Left lobe of liver (tissue), 2 donors: Measurements from ENCODE around the gene MLXIPL. TPM values are rescaled to one million over a fixed set of nuclear protein-coding genes. Genes with fewer than 3 reads are reported as not detected.
A peak's percentile ranks its signal among the peaks of the same experiment; 100 is the strongest.
"Not testable (repeated sequence)": the region's sequence is repeated elsewhere in the genome, so short reads cannot be mapped to it uniquely, and the experiment has no call there.

ENCODE experiments used
- ATAC-seq: fragments of 200-7000 bp; cut with Tn5 transposase; one replicate; pipeline ENCODE4 v1.9.1; 2020; ENCODE audit warnings: mild to moderate bottlenecking, moderate library complexity
- DNase-seq: peaks from one replicate; pipeline ENCODE4 v3.0.0-alpha.2; 2020; ENCODE audit warnings: low spot score
- total RNA-seq: library from RNA; stranded (reverse); gene quantifications from one replicate; pipeline ENCODE4 v1.2.1, GENCODE V29; 2021
- donor health status: DM: no; HTN: no; CAD: no; lungs with moderate emphysema.
- donor health status: DM: no; HTN: yes; CAD: no.

Gene MLXIPL
- total RNA-seq, 1 donor from 2014 or later, result 457 TPM

DNA sequence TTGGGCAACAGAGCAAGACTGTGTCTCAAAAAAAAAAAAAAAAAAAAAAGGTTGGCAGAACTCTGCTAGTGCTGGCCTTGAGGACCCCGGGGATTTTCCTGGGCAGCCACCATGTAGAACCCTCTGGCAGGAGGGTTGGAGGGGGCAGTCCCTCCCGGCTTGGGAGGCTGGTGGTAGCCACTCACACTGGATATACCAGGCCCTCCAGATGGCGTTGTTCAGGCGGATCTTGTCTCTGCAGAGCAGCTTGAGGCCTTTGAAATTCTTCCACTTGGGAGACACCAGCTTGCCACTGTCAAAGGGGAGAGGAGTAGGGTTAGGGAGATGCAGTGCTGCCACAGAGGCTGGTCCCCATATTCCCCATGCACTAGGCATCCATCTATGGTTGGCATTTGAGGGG, 8.4 kb downstream of the MLXIPL start:
- ATAC-seq (no peak), DNase-seq (no peak)

DNA sequence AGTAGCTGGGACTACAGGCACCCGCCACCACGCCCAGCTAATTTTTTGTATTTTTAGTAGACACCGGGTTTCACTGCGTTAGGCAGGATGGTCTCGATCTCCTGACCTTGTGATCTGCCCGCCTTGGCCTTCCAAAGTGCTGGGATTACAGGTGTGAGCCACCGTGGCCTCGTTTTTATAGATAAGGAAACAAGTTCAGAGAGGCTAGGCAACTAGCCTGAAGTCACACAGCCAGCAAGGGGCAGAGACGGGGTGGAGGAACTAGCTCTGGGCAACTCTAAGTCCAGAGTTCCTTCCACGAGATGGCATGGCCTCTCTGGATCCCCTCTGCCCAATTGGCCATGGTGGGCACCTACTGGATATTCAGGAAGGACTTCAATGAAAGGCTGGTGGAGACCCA, 9.4 kb downstream of the MLXIPL start:
- not testable (repeated sequence) for ATAC-seq

DNA sequence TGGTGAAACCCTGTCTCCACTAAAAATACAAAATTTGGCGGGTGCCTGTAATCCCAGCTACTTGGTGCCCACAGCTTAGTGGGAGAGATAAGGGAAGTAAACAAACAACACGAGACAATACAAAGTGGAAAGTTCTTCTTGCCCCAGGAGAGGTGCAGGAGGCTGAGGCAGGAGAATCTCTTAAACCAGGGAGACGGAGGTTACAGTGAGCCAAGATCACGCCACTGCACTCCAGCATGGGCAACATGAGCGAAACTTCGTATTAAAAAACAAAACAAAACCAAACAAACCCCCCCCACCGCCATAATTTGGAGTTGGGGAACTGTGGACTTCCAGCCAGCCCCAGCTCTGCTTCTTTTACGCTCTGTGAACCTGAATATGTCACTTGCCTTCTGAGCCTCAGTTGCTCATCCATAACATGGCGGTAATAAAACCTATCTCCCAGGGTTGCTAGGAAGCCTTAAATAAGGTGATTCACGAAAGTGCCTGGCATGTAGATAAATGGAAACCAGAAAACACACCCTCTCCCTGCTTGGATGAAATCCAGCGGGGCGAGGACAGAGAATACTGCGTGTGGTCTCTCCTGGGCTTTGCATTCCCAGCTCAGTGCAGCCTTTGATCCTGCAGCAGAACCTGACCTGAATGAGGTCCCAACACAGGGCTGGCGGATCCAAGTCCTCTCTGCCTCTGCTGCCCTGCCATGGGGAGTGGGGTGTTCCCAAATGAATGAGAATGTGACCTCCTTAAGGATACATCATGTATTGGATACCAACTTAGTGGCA, 10.2 kb downstream of the MLXIPL start:
- DNase-seq (peak; percentile 69), ATAC-seq (peak; percentile 55)

More for the DNA sequence above, 9.4 kb downstream of the MLXIPL start:
- not testable (repeated sequence) for DNase-seq

DNA sequence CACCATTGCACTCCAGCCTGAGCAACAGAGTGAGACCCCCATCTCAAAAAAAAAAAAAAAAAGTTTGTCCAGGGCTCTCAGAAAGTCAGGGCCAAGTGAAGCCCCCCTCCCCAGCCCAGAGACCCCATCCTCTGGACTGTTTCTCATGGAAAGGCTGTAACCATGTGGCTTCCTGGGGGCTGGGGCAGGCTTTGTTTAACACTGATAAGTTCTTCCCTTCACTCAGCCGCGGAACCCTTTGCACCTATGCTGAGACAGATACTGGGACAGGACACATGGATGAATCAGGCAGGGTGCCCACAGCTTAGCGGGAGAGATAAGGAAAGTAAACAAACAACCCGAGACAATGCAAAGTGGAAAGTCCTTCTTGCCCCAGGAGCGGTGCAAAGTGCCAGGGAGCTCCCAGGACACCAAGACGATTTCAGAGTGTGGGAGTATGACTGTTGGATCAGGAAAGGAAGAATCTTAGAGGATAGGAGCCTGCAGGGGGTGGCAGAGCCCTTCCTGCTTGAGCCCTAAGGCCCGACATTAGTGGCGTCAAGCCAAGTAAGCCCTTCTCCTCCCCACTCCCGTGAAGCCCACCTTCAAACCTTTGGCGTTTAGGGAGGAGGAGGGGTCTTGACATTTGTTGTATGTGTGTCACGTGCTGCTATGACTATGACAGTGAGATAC, 11.6 kb downstream of the MLXIPL start:
- peak; percentile 96 for DNase-seq
- peak; percentile 69 for ATAC-seq

DNA sequence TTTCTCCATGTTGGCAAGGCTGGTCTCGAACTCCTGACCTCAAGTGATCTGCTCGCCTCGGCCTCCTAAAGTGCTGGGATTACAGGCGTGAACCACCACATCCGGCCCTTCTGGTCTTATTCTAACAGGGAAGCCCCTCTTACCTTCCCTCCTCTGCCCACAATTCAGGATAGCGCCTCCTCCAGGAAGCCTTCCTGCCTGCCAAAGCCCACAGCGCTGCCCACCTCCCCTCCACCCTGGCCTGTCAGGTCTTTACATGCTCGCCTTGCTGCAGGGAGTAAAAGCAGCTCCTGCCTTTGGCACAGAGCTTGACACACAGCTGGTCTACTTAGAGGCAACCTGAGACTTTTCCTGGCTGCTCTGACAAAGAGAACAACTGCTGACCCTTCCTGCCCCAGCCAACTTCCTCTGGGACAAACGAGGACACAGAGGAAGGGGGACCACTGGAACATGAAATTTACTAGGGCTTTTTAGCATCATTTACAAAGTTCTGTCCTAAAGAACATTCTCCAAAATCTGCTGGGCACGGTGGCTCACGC, 13.2 kb downstream of the MLXIPL start:
- DNase-seq (no peak), ATAC-seq (no peak)

DNA sequence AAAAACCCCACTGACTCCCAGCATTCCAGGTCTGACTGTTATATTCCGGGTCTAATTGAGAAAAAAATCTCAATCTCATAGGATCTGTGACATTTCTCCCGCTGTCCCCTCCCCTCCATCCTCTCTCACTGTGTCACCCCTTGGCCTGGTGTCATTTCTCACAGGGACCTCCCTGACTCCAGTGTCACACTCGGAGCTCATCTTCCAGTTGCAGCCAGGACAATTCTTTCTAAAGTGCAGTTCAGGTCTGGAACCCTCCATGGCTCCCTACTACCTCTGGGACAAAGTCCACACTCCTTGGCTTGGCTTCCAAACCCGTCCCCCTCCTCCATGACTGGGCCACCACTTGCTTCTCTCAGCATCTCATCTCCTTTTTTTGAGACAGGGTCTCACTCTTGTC, 14.2 kb downstream of the MLXIPL start:
- DNase-seq, result no peak
- ATAC-seq, result no peak

DNA sequence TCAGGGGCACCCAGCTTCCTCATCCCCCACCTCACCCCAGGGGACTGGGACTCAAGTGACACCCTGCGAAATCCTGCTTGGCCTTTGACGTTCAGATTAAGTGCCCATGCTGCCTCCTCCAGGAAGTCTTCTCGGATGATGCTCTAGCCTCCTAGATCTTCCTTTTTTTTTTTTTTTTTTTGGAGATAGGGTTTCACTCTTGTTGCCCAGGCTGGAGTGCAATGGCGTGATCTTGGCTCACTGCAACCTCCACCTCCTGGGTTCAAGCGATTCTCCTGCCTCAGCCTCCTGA, 16.7 kb downstream of the MLXIPL start:
- not testable (repeated sequence) for DNase-seq

DNA sequence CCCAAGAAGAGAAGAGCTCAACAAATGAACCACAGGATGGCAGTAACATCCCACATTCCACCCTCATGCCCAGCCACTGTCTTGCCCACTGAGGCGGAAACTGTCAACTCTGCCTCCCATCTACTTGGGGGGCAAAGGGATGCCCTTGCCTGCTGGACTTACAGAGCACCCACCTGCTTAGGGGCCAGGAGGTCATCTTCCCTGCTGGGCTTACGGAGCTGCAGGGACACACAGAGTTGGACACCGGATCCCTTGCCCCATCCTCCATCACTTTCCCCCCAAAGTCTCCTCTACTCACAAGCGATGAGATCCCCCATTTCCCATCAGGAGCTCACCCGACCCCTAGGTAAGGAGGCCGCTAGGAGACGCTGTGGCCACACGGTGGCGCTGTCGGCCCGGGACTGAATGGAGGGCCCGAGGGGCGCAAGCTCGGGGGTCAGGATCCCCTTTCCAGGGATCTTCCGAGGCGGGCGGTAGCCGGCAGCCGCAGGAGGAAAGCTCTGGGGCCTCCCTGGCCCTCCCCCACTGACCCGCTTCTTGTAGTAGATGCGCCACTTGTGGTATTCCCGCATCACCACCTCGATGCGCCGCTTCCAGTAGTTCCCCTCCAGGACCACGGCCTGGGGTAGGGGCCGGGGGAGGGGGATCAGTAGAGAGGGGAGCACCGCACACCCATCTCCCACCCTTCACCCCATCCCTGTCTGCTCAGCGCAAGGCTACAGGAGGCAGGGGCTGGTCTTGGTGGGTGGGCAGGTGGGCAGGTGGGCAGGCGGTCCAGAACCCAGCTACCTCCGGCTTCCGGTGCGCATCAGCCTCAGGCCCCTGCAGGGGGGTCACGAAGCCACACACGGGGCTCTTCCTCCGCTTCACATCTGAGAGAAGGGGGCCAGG, 17.3 kb downstream of the MLXIPL start:
- DNase-seq (peak; percentile 62), ATAC-seq (peak; percentile 37)

More for the DNA sequence above, 16.7 kb downstream of the MLXIPL start:
- ATAC-seq, result not testable (repeated sequence)

DNA sequence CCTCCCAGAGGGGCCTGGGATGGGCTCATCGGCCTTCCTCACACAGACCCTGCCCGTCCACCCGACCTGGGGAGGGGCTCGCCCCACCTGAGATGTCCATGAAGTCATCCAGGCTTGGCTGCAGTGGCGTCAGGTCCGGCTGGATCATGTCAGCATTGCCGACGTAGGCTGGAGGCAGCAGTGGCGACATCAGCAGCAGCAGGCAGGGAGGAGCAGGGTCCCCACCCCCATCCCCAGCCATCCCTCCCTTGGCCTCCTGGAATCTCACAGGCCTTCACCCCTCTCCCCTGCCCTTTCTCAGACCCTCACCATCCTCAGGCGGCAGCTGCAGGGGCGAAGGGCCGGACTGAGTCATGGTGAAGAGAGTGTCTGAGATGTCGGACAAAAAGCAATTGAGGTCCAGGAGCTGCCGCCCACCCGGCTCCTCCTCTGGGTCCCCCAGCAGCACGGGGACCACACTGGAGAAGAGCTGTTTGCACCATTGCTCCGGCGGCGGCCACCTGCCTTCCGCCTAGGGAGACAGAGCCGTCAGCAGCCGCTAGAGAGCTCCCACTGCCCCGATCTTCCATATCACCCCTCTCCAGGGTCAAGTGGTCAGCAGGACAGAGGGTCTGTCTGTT, 18.6 kb downstream of the MLXIPL start:
- no peak for ATAC-seq

DNA sequence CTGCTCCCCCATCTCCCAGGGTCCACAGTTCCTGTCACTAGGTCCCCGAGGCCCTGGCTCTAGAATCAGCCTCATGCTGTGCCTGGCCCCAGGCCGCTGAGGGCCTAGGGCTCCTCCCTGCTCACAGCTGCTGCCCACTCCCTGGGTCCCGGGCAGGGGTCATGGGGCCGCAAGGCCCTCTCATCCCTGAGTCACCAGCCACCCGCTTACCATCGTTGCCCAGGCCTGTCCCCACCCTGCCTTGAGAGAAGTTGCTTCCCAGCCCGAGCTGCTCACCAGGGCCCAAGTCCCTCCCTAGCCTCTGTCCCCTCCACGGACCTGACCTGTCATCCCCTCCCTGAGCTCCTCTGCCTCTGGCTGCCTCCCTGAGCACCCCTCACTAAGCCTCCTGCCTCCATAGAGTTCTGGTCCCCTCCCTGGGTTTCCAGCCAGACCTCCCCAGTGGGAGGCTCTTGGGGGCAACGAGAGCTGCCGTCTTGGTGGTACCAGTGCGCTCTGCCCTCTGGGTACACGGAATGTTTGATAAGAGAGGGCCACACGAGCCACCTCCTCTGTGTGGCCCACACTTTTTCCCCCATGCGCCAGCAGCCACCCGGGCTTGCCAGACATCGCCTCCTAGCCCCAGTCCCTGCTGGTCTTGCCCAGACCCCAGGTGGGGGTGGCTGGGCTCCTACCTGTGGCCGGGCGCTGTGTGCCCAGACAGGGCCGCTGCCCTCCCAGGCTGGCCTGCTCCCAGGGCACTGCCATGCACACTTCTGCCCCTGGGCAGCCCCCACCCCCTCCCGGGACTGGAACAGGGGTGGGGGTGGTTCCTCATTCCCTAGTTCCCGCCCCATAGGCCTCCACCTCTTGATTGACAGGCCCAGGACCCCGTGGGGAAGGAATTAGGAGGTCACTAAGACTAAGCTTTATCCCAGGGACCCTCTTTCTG, 21.3 kb downstream of the MLXIPL start:
- ATAC-seq (peak; percentile 17), DNase-seq (peak; percentile 56)

More for the DNA sequence above, 18.6 kb downstream of the MLXIPL start:
- no peak for DNase-seq

DNA sequence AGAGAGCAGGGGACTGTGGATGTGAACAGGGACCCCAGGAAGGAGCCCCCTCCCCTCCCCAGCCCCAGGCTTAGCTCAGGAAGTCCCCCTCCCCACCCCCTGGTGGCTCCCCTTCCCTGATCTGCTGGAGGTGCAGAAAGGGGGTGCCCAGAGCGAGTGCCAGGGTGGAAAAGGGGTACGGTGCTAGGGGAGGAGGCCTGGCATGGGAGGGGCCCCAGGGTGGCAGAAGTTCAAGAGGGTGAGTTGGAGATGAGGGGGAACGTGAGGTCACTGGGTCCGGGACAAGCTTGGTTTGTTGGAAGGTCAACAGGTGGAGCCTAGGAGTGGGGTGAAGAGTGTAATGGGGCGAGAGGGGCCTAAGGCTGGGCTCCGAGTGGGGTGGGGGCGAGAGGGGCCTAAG, 24.4 kb downstream of the MLXIPL start:
- DNase-seq, result peak; percentile 54
- ATAC-seq, result peak; percentile 6

DNA sequence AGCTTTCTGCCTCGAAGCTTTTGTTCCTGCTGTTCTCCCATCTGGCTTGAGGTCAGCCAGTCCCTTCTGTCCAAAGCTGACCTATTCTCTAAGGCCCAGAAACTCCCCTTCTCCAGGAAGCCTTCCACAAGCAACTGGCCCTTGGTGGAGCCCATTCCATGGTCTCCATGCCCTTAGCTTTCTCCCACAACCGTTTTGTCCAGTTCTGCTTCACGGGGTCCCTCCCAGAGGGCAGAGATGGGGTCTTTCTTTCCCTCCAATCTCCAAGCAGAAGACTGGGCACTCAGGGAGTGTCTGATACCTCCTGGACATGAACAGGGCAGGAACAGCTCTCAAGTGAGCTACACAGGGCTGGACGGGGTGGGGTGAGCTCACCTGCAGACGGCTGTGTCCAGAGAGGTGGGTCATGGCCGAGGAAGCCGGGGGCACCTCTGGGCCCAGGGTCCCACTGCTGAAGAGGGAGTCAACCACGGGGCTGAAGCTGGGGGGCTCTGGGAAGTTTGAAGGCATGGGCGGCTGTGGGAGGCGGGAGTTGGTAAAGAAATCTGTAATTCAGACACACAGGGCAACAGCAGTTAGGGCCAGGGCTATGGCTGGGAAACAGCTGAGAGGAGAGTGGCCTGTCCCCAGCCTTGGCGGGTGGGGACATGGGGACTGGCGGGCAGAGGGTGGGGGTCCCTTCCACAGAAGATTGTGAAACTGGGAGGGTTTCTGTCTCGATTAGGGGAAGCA, 25.0 kb downstream of the MLXIPL start:
- DNase-seq (no peak), ATAC-seq (peak; percentile 1)

DNA sequence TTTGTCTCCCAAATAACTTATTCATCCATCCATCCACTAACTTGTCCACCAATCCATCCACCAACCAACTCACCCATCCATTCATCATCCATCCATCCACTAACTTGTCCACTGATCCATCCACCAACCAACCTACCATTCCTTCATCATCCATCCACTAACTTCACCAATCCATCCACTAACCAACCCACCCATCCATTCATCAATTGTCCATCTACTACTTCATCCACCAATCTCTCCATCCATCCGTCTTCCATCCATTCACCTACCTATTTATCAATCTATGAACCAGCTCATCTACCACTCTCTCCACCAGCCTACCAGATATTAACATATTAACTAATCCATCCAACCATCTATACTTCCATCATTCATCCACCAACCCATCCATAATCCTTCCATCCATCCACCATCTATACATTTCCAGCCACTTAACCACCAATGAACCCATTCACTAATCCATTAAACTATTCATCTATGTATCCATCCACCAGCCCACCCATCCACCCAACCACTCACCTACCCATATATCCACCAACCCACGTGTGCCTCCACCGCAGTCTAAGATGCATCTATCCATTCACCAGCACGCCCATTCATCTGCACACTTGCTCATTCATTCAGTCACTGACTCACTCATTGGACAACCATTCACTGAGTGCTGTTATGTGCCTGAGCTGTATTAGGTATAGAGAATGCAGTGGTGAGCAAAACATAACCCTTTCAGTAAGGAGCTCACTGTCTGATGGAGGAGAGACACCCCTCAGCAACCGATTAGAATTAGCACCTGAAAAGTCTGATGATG, 26.1 kb downstream of the MLXIPL start:
- ATAC-seq, result no peak
- no peak for DNase-seq

DNA sequence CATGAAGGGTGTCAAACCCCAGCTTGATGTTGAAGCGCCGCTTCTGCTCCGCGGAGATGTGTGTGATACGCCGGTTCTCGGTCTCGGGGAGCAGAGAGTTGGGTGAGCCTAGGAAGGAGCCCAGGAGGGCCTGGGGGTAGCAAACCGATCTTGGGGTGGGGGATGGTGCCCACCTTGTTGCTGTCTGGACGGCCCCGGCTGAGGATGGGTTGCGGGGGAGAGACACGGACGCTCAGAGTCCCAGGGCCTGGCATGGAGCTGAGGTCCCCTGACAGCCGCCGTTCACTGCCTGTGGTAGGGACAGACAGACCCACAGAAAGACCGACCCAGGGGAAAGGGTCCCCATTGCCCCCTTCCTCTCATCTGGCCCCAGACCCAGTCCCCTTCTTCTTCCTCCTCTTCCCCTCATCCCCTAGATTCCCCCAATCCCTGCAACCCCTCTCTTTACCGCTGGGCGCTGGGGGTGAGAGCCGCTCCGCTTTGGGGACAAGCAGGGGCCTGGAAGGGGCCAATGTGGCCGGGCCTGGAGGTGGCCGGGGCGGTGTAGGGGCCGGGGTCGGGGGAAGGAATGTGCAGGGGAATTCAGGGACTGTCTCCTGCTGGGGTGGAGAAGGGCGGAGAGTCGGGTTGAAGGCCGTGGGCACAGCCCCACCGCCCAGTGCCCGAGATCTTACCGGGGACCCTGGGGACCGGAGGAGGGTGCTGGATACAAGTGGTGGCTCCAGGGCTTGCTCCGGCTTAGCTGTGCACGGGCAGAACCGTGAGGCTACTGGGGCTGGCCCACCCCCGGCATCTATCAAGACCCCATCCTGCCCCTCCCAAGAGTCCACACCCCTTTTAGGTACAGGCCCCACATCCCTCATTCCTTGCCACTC, 27.9 kb downstream of the MLXIPL start:
- DNase-seq, result no peak
- no peak for ATAC-seq

DNA sequence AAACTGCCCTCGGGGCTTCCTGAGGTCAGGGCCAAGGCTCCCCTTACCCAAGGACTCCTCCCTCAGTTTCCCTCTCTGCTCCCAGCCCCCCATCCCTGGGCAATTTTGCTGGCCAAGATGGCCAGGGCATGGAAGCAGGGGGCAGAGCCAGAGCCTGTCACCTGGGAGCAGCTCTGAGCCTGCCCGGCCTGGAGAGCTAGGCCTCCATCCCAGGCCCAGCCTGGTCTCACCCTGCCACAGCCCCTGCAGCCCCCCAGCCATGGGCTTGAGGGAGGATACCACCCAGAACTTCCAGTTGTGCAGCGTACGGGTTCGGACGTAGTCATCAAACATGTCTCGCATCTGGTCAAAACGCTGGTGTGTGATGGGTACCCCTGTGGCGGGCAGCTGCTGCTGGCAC, 29.0 kb downstream of the MLXIPL start:
- DNase-seq (no peak), ATAC-seq (no peak)

DNA sequence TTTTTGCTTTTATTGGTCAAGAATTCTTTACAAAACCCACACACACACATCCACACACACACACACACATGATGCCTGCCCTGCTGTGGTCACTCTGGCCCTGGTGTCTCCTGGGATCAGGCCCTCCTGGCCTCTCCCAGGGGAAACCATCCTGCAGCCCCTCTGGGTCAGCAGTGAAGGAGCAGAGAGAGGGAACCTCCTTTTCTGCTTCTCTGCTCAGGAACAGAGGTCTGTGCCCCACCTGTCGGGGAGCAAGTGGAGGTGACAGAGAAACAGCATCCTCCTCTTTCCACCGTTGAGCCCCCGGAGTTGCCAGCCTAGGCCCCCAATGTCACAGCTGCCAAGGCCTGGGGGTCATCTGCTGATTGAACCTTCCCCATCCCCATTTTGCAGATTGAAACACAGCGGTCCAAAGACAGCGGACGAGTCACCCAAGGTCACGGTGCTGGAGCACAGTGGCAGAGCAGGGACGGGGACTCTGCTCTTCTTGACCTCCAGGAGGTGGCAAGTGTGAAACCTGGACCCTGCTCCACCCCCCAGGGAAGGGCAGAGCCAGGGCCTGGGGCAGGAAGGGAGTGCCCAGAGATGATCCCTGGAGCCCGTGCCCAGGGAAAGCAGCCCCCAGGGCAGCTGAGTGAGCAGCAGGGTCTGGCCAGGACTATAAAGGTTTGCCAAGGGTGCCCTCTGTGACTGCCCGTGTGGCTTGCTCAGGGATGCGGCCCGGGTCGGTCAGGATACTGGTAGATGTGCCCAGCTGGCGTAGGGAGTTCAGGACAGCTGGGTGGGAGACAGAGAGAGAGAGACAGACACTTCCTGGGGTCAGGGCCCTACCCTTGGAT, 30.9 kb downstream of the MLXIPL start:
- no peak for DNase-seq
- ATAC-seq, result peak; percentile 17
